ENCODE measurements around the gene GRIK2. TPM values are rescaled to one million over a fixed set of nuclear protein-coding genes. Genes with fewer than 3 reads are reported as not detected.

The GRIK2 gene
- total RNA-seq, 1 experiment from 2014 or later = 0.70 TPM

GRCh38 chr6:102115911-102116310 is 722.4 kb downstream of the GRIK2 start:
- no peak for DNase-seq
- WGBS (ENCODE audit: extremely low coverage, insufficient read length, low lambda C conversion rate) = no CpG with 5 or more reads among the region's 1 CpG
- H3K23ac ChIP-seq (ENCODE audit: insufficient read length, low read depth, low read length) = no peak overlapping the region

More at GRCh38 chr6:102115911-102116310, 722.4 kb downstream of the GRIK2 start:
- H4K91ac ChIP-seq (ENCODE audit: insufficient read length, low read depth, low read length) = no peak overlapping the region
- no peak overlapping the region for H2AK5ac ChIP-seq (ENCODE audit: insufficient read length, low read length)
- no peak overlapping the region for H3K4ac ChIP-seq (ENCODE audit: low read depth, low read length)
- H3K9me3 ChIP-seq (ENCODE audit: control insufficient read depth, low read depth, low read length) = no peaks in the 10 kb centered on the region
- H4K8ac ChIP-seq (replicated peaks; ENCODE audit: insufficient read length, low read depth, low read length) = no peak overlapping the region
- no peak overlapping the region for H4K5ac ChIP-seq (ENCODE audit: insufficient read length, low read depth, low read length)
- H2AFZ ChIP-seq (ENCODE audit: low read length) = no peak overlapping the region
- no peak overlapping the region for H3K27ac ChIP-seq (ENCODE audit: insufficient read length, low read depth, low read length)
- H4K20me1 ChIP-seq (ENCODE audit: control insufficient read depth, insufficient read depth, insufficient read length) = no peaks in the 10 kb centered on the region
- no peak overlapping the region for H3K18ac ChIP-seq (ENCODE audit: insufficient read length, low read depth, low read length)
- Mint-ChIP-seq H3K27me3 (ENCODE audit: low read depth) (no peaks in the 10 kb centered on the region), H3K9me3 (peaks cover 0 to 7% of the 10 kb centered on the region in 2 experiments; a peak in 3 of 5 replicates), H3K4me3 (no peak overlapping the region), H3K4me1 (no peaks in the 10 kb centered on the region), H3K36me3 (ENCODE audit: insufficient read depth in 1 of 3, low read depth in 3 of 3) (no peaks in the 10 kb centered on the region; a peak in 2 of 7 replicates), H3K27ac (no peak overlapping the region)
- no peak overlapping the region for H2BK5ac ChIP-seq (ENCODE audit: insufficient read length, low read length)
- no peak for TF ChIP-seq CTCF (conservative IDR thresholded peaks at IDR 0.05)
- no peaks in the 10 kb centered on the region for H3K23me2 ChIP-seq (ENCODE audit: insufficient read length, low read depth, low read length, poor library complexity, severe bottlenecking)
- H3K14ac ChIP-seq (ENCODE audit: insufficient read depth, low read length) = no peak overlapping the region
- no peaks in the 10 kb centered on the region for H3K4me1 ChIP-seq (ENCODE audit: insufficient read depth, low read length)
- H3T11ph ChIP-seq (ENCODE audit: low read length) = no peak overlapping the region
- no peaks in the 10 kb centered on the region for H3K79me2 ChIP-seq (ENCODE audit: insufficient read depth, low read length)
- H2BK20ac ChIP-seq (ENCODE audit: low read depth, low read length, poor library complexity, severe bottlenecking) = no peak overlapping the region
- no peak overlapping the region for H2BK12ac ChIP-seq (ENCODE audit: insufficient read length, low read depth, low read length)
- no peaks in the 10 kb centered on the region for H3K79me1 ChIP-seq (ENCODE audit: insufficient read depth, low read depth, low read length, poor library complexity, severe bottlenecking)
- H2BK120ac ChIP-seq (ENCODE audit: low read depth, low read length, poor library complexity, severe bottlenecking) = no peak overlapping the region
- H3K9ac ChIP-seq (ENCODE audit: extremely low read depth, insufficient read length, low read length) = no peak overlapping the region
- no peak overlapping the region for H3K4me2 ChIP-seq (ENCODE audit: insufficient read depth, insufficient read length, low read length)
- H3K27me3 ChIP-seq (ENCODE audit: insufficient read depth, low read length) = no peaks in the 10 kb centered on the region
- no peak overlapping the region for H3K56ac ChIP-seq (ENCODE audit: insufficient read length, low read depth, low read length)
- H2BK15ac ChIP-seq (ENCODE audit: low read depth, low read length) = no peak overlapping the region

Data from H9 (cell line).